Fibroblast of mammary gland (primary cell): ENCODE data around the gene PRKCSH.

Source experiments
- DNase-seq: peaks from one replicate; pipeline ENCODE4 v3.0.0-alpha.2; 2010; ENCODE audit warnings: low read depth
- H3K4me3 ChIP-seq: 2 replicates; pipeline ENCODE4 v1.5.1; 2011; ENCODE audit warnings: low read depth, mild to moderate bottlenecking, low read length, moderate library complexity; ENCODE audit not compliant: control insufficient read depth
- TF ChIP-seq, protein P1 (sequence below): conservative IDR thresholded peaks from 2 replicates; pipeline ENCODE4 v1.5.1; 2011; ENCODE audit warnings: low read depth, low read length, inconsistent platforms; ENCODE audit not compliant: control insufficient read depth, insufficient read depth

PRKCSH gene, protein sequence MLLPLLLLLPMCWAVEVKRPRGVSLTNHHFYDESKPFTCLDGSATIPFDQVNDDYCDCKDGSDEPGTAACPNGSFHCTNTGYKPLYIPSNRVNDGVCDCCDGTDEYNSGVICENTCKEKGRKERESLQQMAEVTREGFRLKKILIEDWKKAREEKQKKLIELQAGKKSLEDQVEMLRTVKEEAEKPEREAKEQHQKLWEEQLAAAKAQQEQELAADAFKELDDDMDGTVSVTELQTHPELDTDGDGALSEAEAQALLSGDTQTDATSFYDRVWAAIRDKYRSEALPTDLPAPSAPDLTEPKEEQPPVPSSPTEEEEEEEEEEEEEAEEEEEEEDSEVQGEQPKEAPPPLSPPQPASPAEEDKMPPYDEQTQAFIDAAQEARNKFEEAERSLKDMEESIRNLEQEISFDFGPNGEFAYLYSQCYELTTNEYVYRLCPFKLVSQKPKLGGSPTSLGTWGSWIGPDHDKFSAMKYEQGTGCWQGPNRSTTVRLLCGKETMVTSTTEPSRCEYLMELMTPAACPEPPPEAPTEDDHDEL

DNA sequence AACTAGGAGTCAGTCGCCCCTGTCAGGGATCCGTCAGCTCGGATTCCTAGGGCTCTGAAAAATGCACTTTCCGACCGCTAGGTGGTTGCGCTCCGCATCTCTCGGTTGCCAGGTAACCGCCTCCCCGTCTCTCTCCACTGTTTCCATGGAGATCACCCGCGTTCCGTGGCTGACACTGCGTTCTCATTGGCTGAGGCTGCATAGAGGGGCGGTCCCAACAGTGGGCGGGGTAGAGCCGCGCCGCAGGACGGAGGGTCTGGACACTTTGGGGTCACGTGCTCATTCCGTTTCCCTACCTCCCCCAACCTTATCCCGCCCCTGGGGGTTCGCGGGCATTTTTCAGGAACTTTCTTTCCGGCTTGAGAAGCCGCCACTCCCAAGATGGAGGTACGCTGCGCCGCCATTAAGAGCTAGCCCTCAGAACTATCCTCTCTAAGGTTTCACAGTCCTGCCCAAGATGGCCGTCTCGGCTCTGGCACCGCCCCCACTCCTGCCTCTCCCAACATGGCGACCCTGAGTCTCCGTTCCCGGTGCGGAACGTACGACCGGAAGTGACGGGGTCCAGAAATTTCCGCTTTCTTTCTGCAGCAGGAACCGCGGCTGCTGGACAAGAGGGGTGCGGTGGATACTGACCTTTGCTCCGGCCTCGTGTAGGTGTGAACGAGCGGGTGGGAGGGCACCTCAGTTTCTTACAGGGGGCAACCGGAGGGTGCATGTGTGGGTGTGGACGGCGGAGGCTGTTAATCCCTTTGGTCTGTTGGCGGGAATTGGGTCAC is at the start of gene PRKCSH, which contains the start of gene ODAD3:
Gene PRKCSH (plus strand): TSS at position 579 of the 776 bp plus-strand sequence. CDS start 483 bp downstream, outside the sequence.
Gene ODAD3 (minus strand): TSS at position 65 of the 776 bp plus-strand sequence. CDS start 105 bp downstream, outside the sequence.
- TF ChIP-seq, protein P1, sequence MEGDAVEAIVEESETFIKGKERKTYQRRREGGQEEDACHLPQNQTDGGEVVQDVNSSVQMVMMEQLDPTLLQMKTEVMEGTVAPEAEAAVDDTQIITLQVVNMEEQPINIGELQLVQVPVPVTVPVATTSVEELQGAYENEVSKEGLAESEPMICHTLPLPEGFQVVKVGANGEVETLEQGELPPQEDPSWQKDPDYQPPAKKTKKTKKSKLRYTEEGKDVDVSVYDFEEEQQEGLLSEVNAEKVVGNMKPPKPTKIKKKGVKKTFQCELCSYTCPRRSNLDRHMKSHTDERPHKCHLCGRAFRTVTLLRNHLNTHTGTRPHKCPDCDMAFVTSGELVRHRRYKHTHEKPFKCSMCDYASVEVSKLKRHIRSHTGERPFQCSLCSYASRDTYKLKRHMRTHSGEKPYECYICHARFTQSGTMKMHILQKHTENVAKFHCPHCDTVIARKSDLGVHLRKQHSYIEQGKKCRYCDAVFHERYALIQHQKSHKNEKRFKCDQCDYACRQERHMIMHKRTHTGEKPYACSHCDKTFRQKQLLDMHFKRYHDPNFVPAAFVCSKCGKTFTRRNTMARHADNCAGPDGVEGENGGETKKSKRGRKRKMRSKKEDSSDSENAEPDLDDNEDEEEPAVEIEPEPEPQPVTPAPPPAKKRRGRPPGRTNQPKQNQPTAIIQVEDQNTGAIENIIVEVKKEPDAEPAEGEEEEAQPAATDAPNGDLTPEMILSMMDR = peak; percentile 85
- H3K4me3 ChIP-seq = peak within 1 kb of the TSS; percentile 96
- peak; percentile 99 for DNase-seq

DNA sequence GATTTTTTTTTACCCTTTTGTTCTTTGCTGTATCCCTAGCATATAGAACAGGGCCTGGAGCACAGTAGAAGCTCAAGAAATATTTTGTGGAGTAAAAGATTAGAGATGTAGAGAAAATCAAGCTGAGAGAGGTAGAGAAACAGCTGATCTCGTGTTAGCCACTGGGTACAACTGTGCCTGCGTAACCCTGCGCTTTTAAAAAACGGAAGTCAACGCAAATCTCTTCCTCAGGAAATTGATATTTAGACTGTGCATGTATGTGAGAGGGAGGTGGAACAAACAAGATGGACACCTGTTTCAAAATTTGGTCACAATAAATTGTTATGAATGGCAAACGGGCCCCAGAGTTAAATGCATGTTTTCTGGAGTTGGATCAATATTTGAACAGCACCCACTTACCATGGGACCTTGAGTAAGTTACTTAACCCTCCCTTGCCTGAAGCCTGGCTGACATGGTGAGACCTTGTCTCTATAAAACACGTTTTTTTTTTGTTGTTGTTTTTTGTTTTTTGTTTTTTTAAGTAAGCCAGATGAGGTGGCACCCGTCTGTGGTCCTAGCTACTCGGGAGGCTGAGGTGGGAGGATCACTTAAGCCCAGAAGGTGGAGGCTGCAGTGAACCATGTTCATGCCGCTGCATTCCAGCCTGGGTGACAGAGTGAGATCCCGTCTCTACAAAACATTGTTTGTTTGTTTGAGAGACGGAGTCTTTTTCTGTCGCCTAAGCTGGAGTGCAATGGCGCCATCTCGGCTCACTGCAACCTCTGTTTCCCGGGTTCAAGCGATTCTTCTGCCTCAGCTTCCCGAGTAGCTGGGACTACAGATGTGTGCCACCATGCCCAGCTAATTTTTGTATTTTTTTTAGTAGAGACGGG is 48.0 kb upstream of the PRKCSH start:
- TF ChIP-seq, protein P1 = no peak
- no peak for DNase-seq

DNA sequence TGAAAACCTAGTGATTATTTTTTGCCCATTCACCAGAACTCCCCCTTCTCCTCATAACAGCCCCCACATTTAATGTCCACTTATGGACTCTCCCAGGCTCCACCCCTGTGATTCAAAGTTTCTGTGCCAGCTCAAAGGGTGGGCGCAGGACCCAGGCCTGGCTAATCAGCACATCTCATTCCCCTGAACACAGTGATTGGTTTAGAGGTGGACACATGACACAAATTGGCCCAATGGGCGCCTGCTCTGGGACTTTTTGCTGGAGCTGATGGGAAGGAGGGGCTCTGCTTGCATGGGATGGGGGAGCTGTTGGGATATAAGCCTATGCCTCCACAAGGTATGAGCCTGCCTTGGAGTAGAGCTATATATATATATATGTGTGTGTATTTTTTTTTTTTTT is 45.1 kb upstream of the PRKCSH start:
- TF ChIP-seq, protein P1 = no peak
- H3K4me3 ChIP-seq = no peak overlapping the region
- DNase-seq = no peak

More for the DNA sequence above, 48.0 kb upstream of the PRKCSH start:
- no peak overlapping the region for H3K4me3 ChIP-seq

DNA sequence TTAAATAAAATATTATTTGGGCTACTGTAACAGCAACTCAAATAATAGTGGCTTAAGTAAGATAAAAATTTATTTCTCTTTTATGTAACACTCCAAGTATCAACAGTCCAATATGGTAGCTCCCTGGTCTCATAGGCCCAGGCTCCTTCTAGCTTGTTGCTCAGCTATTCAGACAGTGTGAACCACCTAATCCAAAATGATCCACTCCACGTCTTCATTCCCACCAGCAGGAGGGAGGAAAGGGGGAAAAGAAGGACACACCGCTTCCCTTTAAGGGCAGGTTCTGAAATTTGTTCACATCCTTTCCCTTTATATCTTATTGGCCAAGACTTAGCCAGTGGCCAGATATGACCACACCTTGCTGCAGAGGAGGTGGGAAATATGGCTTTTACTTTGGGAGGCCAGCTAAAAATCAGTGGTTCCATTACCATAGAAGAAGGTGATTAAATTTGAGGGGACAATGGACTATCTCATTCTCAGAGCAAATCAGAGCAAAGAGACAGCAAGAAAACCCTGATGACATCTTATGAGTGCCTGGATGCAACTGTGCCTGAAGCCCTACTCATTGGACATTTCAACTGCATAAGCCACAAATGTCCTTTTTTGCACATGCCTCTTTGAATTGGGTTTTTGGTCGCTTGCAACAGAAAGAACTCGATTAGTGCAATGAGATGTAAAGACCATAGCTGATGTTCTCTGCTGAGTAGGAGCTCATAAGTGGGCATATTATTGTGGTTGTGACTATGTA is 44.3 kb upstream of the PRKCSH start:
- no peak overlapping the region for H3K4me3 ChIP-seq
- TF ChIP-seq, protein P1 = no peak
- DNase-seq = no peak

DNA sequence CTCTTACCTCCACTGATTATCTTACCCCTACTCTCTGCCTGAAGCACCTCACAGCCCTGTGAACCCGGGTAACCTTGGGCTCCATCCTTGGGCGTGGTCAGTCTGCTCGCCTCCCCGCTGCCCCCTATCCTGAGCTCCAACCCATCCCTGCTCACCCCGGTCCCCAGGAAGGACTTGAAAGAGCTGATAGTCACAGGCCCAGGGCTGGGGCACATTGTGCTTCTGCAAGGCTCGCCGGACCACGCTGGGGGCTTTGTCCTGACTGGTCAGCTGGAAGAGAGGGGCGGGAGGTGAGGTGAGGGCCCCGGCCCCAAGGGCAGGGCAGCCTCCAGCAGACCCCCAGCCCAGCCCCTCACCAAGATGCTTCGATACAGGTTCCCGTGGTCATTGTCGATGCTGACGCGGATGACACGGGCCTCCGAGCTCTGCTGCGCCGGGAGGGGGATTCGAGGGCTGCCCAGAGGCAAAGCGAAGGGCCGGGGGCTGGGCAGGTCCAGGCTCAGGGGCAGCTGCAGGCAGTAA is 38.3 kb upstream of the PRKCSH start:
- DNase-seq = no peak
- TF ChIP-seq, protein P1 = no peak
- no peak overlapping the region for H3K4me3 ChIP-seq

DNA sequence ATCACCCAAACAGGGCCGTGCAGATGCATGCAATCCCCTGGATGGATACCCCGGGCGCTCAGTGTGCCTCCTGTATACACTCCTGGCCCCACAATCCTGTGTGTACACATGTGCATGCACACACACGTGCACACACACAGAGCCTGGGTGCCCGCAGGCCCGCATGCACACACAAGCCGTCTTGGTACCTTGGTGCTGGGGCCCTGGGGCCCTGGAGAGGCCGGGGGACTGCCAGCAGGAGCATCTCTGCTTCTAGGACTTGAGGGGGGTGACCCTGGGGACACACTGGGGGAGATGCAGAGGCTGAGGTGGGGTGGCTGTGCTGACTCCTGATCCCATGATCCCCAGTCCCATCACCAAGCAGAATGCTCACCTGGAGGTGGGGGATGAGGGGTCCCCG is 35.8 kb upstream of the PRKCSH start:
- no peak for DNase-seq
- TF ChIP-seq, protein P1 = no peak

More for the DNA sequence above, 35.8 kb upstream of the PRKCSH start:
- H3K4me3 ChIP-seq = no peak overlapping the region
